DOHH2 (cell line): ENCODE data around the gene AJUBA.
A peak's percentile ranks its signal among the peaks of the same experiment; 100 is the strongest.

Experiments used
- H3F3A ChIP-seq: fragments of 200-600 bp; sonication (generic), shearing (Covaris generic); 2 replicates; pipeline ENCODE4 v1.6.0; 2016; ENCODE audit warnings: antibody characterized with exemption, mild to moderate bottlenecking; ENCODE audit not compliant: control insufficient read depth, insufficient read depth
- H3K27ac ChIP-seq: fragments of 200-600 bp; sonication (generic); 2 replicates; pipeline ENCODE4 v1.5.1; 2014; ENCODE audit warnings: low read depth, mild to moderate bottlenecking, low read length, moderate library complexity
- H3K27me3 ChIP-seq: fragments of 200-600 bp; sonication (generic); 2 replicates; pipeline ENCODE4 v1.6.1; 2014; ENCODE audit warnings: mild to moderate bottlenecking, low read length, mixed read lengths; ENCODE audit not compliant: control insufficient read depth
- H3K36me3 ChIP-seq: fragments of 200-600 bp; sonication (generic); 2 replicates; pipeline ENCODE4 v1.6.1; 2014; ENCODE audit warnings: mild to moderate bottlenecking, low read length, moderate library complexity, mixed read lengths; ENCODE audit not compliant: control insufficient read depth
- H3K4me1 ChIP-seq: fragments of 200-600 bp; sonication (generic); 2 replicates; pipeline ENCODE4 v1.6.1; 2014; ENCODE audit warnings: mild to moderate bottlenecking, low read length, mixed read lengths; ENCODE audit not compliant: control insufficient read depth
- H3K4me2 ChIP-seq: fragments of 200-600 bp; sonication (generic); 2 replicates; pipeline ENCODE4 v1.6.0; 2014; ENCODE audit warnings: mild to moderate bottlenecking, low read length, moderate library complexity
- H3K4me3 ChIP-seq: fragments of 200-600 bp; sonication (generic); 2 replicates; pipeline ENCODE4 v1.5.1; 2014; ENCODE audit warnings: mild to moderate bottlenecking, low read length, mixed read lengths
- H3K79me2 ChIP-seq: fragments of 200-600 bp; sonication (generic); 2 replicates; pipeline ENCODE4 v1.6.1; 2014; ENCODE audit warnings: mild to moderate bottlenecking, low read length, mixed read lengths; ENCODE audit not compliant: control insufficient read depth
- H3K9me2 ChIP-seq: fragments of 200-600 bp; sonication (generic); replicated peaks from 2 replicates; pipeline ENCODE4 v1.6.1; 2014; ENCODE audit warnings: mild to moderate bottlenecking, low read length, mixed read lengths; ENCODE audit not compliant: control insufficient read depth
- H3K9me3 ChIP-seq: fragments of 200-600 bp; sonication (generic); 2 replicates; pipeline ENCODE4 v1.6.1; 2014; ENCODE audit warnings: antibody characterized with exemption, low read length, mixed read lengths; ENCODE audit not compliant: control insufficient read depth, insufficient read depth
- H4K20me1 ChIP-seq: fragments of 200-600 bp; sonication (generic); 2 replicates; pipeline ENCODE4 v1.6.0; 2014; ENCODE audit warnings: low read depth, mild to moderate bottlenecking, antibody characterized with exemption, low read length, moderate library complexity; ENCODE audit not compliant: control insufficient read depth, insufficient read depth
- CTCF ChIP-seq: fragments of 200-600 bp; sonication (generic); IDR thresholded peaks from one replicate; pipeline ENCODE4 v1.5.1; 2014; ENCODE audit warnings: antibody characterized with exemption, mild to moderate bottlenecking, low read depth, low read length; ENCODE audit not compliant: poor library complexity, severe bottlenecking
- EZH2phosphoT487 ChIP-seq: fragments of 200-600 bp; sonication (generic); IDR thresholded peaks from 2 replicates; pipeline ENCODE4 v1.6.1; 2017; ENCODE audit warnings: borderline replicate concordance, mild to moderate bottlenecking, antibody characterized with exemption, low read length, moderate library complexity, mixed read lengths

Gene AJUBA

GRCh38 chr14:22986508-22987054 is 4.2 kb upstream of the AJUBA start:
- Histone ChIP-seq H3F3A (peaks cover 3% of the 10 kb centered on the region), H3K79me2 (no peaks in the 10 kb centered on the region), H3K9me2 (no peaks in the 10 kb centered on the region), H4K20me1 (no peaks in the 10 kb centered on the region), H3K27me3 (0 out of 2 replicates have a peak, but pooled peaks cover 3% of the 10 kb centered on the region), H3K4me1 (peaks cover 21% of the 10 kb centered on the region), H3K36me3 (peaks cover 27% of the 10 kb centered on the region), H3K27ac (no peak overlapping the region), H3K4me3 (no peak overlapping the region), H3K4me2 (no peak overlapping the region), H3K9me3 (no peaks in the 10 kb centered on the region)
- TF ChIP-seq EZH2phosphoT487 (no peak), CTCF (peak; percentile 89)

GRCh38 chr14:22985894-22986507 is 3.6 kb upstream of the AJUBA start:
- H3K27ac ChIP-seq = no peak overlapping the region
- no peaks in the 10 kb centered on the region for H3K79me2 ChIP-seq
- peaks cover 27% of the 10 kb centered on the region for H3K36me3 ChIP-seq

GRCh38 chr14:22984959-22985658 is 2.8 kb upstream of the AJUBA start:
- peaks cover 3% of the 10 kb centered on the region; the same call in 1 of the 2 replicates for H3K27me3 ChIP-seq
- TF ChIP-seq CTCF (no peak), EZH2phosphoT487 (no peak)
- no peaks in the 10 kb centered on the region for H3K9me2 ChIP-seq
- no peak overlapping the region for H3K27ac ChIP-seq
- no peak overlapping the region for H3K4me3 ChIP-seq
- no peaks in the 10 kb centered on the region for H3K79me2 ChIP-seq
- peaks cover 32% of the 10 kb centered on the region for H3K4me1 ChIP-seq
- H3K4me2 ChIP-seq = no peak overlapping the region
- H3K36me3 ChIP-seq = peaks cover 27% of the 10 kb centered on the region
- no peaks in the 10 kb centered on the region for H3K9me3 ChIP-seq
- H4K20me1 ChIP-seq = no peaks in the 10 kb centered on the region
- peaks cover 5% of the 10 kb centered on the region for H3F3A ChIP-seq

More at GRCh38 chr14:22985894-22986507, 3.6 kb upstream of the AJUBA start:
- peaks cover 3% of the 10 kb centered on the region for H3F3A ChIP-seq
- H4K20me1 ChIP-seq = no peaks in the 10 kb centered on the region
- H3K9me2 ChIP-seq = no peaks in the 10 kb centered on the region
- no peak overlapping the region for H3K4me3 ChIP-seq
- no peak for TF ChIP-seq CTCF
- TF ChIP-seq EZH2phosphoT487 = no peak
- H3K4me1 ChIP-seq = peaks cover 27% of the 10 kb centered on the region
- H3K9me3 ChIP-seq = no peaks in the 10 kb centered on the region
- H3K27me3 ChIP-seq = peaks cover 3% of the 10 kb centered on the region; the same call in 1 of the 2 replicates
- no peak overlapping the region for H3K4me2 ChIP-seq
